Heart left ventricle (tissue), 13 donors: ENCODE results near the gene GSDMA.

Experiments
- CTCF ChIP-seq, 12 donors: fragments of 200-600 bp; sonication (generic) in 4 of 12; IDR thresholded peaks; one replicate each; pipeline versions ENCODE4 v1.5.0 to v1.8.0; 2018 to 2022; ENCODE audit warnings: antibody characterized with exemption in 12 of 12, mild to moderate bottlenecking in 5 of 12
- POLR2A ChIP-seq, 2 donors: fragments of 450-650 bp; IDR thresholded peaks; one replicate each; pipeline ENCODE4 v1.6.1; 2017; ENCODE audit warnings: antibody characterized with exemption in 2 of 2, mild to moderate bottlenecking in 2 of 2, moderate library complexity in 2 of 2
- donor health status: ischemic (EF 13 %, LVEDD 7.1; RV severe dilation, severe dysfunction).
- donor health status: DM: no; HTN: yes; CAD: no.
- donor health status: DM: no; HTN: no; CAD: no.
- donor health status: ischemic (EF 25% LVEDD 6.9; RV normal size, moderate dysfunction).
- donor health status: ischemic (EF 25% LVEDD 5.7; RV mildly dilated, moderate dysfunction).
- donor health status: ischemic (EF 35%, LVEDD 5.7; RV mildly dilated, moderate dysfunction).
- donor health status: nonischemic (EF 11% LVEDD 7.7; RV severe dilation, severe dysfunction).
- donor health status: DM: yes; HTN: yes; CAD: no.
- donor health status: PGD.
- donor health status: ischemic (EF 29% LVEDD 5.4; RV normal size, mild dysfunction).
- donor health status: nonischemic (EF 23%, LVEDD 6.1; RV moderate dilation, normal function).

GRCh38 chr17:39928858-39929645 is 33.8 kb upstream of the GSDMA start:
- TF ChIP-seq CTCF (IDR thresholded peaks at IDR 0.05): no peak
- TF ChIP-seq POLR2A (IDR thresholded peaks at IDR 0.05): peak; percentile 40 to 75
